T-helper 1 cell treated with Interleukin-12 subunit alpha and Interleukin-12 subunit beta and Interleukin-4 antibody, amounts not matched to agents 30 μg/mL and 1 μg/mL, for 36 hours (primary cell): ENCODE data around the gene ZNF605.
"Not testable (repeated sequence)": the region's sequence is repeated elsewhere in the genome, so short reads cannot be mapped to it uniquely, and the experiment has no call there.

ENCODE experiments used
- H3K27ac Mint-ChIP-seq: one replicate; pipeline ENCODE4 v1.8.0; 2021; ENCODE audit warnings: mild to moderate bottlenecking, mixed read lengths
- H3K27me3 Mint-ChIP-seq: one replicate; pipeline ENCODE4 v1.8.0; 2021; ENCODE audit warnings: low read depth, mixed read lengths
- H3K36me3 Mint-ChIP-seq: one replicate; pipeline ENCODE4 v1.8.0; 2021; ENCODE audit warnings: low read depth, mixed read lengths
- H3K4me1 Mint-ChIP-seq: one replicate; pipeline ENCODE4 v1.8.0; 2021; ENCODE audit warnings: low read depth, mixed read lengths
- H3K4me3 Mint-ChIP-seq: one replicate; pipeline ENCODE4 v1.8.0; 2021; ENCODE audit warnings: mild to moderate bottlenecking, moderate library complexity, mixed read lengths
- H3K9me3 Mint-ChIP-seq: one replicate; pipeline ENCODE4 v1.8.0; 2021; ENCODE audit warnings: mixed read lengths

Gene ZNF605

GRCh38 chr12:132956011-132956788 is at the start of gene ZNF605:
ZNF605 (minus strand) TSS chr12:132956306; CDS start chr12:132945635, 10,671 bp downstream.
- Mint-ChIP-seq H3K27me3 (no peaks in the 10 kb centered on the region), H3K27ac (peak within 1 kb of the TSS; percentile 94), H3K9me3 (peaks cover 36% of the 10 kb centered on the region), H3K4me1 (peaks cover 14% of the 10 kb centered on the region), H3K36me3 (peaks cover 26% of the 10 kb centered on the region), H3K4me3 (peak within 1 kb of the TSS; percentile 96)

- Mint-ChIP-seq H3K27me3 (no peaks in the 10 kb centered on the region), H3K4me1 (peaks cover 4% of the 10 kb centered on the region), H3K36me3 (peaks cover 59% of the 10 kb centered on the region), H3K27ac (no peak overlapping the region), H3K9me3 (peaks cover 72% of the 10 kb centered on the region), H3K4me3 (no peak overlapping the region)
Observed at GRCh38 chr12:132998741-132999140, 42.6 kb upstream of the ZNF605 start.

GRCh38 chr12:132986885-132987225 is 30.7 kb upstream of the ZNF605 start:
- Mint-ChIP-seq H3K27me3 (no peaks in the 10 kb centered on the region), H3K36me3 (peaks cover 57% of the 10 kb centered on the region), H3K4me3 (peak overlapping the region; percentile 92), H3K4me1 (peaks cover 18% of the 10 kb centered on the region), H3K27ac (peak overlapping the region; percentile 86), H3K9me3 (peaks cover 60% of the 10 kb centered on the region)

GRCh38 chr12:132986001-132986884 is 30.1 kb upstream of the ZNF605 start, which contains the start of gene ZNF26:
ZNF26 (plus strand) TSS chr12:132986367; CDS start chr12:132986841, 474 bp downstream.
- Mint-ChIP-seq H3K4me1 (peaks cover 18% of the 10 kb centered on the region), H3K4me3 (peak within 1 kb of the TSS; percentile 92), H3K36me3 (peaks cover 56% of the 10 kb centered on the region), H3K27me3 (no peaks in the 10 kb centered on the region), H3K27ac (peak within 1 kb of the TSS; percentile 91), H3K9me3 (peaks cover 66% of the 10 kb centered on the region)

DNA sequence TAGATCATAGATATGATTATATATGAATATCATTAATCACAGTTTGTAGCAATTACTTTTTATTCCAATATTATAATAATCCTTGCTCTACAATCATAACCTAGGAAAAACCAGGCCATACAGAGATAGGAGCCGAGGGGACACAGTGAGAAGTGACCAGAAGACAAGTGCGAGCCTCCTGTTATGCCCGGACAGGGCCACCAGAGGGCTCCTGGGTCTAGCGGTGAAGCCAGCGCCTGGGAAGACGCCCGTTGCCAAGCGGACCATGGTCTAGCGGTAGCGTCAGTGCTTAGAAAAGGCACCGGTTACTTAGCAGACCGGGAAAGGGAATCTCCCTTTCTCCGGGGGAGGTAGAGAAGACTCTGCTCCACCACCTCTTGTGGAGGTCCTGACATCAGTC is 20.8 kb upstream of the ZNF605 start:
- H3K36me3 Mint-ChIP-seq, H3K4me1 Mint-ChIP-seq, H3K27me3 Mint-ChIP-seq, H3K4me3 Mint-ChIP-seq, H3K27ac Mint-ChIP-seq: not testable (repeated sequence)
- peaks cover 73% of the 10 kb centered on the region for H3K9me3 Mint-ChIP-seq

GRCh38 chr12:132972374-132972773 is 16.3 kb upstream of the ZNF605 start:
- no peak overlapping the region for H3K27ac Mint-ChIP-seq

DNA sequence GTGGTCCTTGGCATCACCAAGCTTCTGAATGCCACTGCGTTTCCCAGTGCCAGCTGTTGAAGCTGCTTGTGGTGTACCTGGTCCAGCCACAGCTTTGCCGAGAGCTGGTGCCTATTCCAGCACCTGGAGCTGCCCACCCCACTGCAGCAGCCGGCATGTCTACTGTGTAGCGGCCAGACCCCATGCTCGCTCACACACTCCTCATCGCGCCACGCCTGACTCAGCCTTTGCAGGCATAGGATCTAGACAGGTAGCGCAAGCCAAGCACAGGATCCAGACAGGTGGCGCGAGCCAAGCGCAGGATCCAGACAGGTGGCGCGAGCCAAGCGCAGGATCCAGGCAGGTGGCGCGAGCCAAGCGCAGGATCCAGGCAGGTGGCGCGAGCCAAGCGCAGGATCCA is 11.6 kb upstream of the ZNF605 start:
- Mint-ChIP-seq H3K27ac (no peak overlapping the region), H3K4me1 (no peaks in the 10 kb centered on the region), H3K4me3 (no peak overlapping the region), H3K36me3 (peaks cover 18% of the 10 kb centered on the region), H3K9me3 (peaks cover 40% of the 10 kb centered on the region), H3K27me3 (no peaks in the 10 kb centered on the region)

More at GRCh38 chr12:132972374-132972773, 16.3 kb upstream of the ZNF605 start:
- H3K4me3 Mint-ChIP-seq: no peak overlapping the region
- H3K36me3 Mint-ChIP-seq: peaks cover 4% of the 10 kb centered on the region
- H3K4me1 Mint-ChIP-seq: no peaks in the 10 kb centered on the region
- peaks cover 53% of the 10 kb centered on the region for H3K9me3 Mint-ChIP-seq
- H3K27me3 Mint-ChIP-seq: no peaks in the 10 kb centered on the region

DNA sequence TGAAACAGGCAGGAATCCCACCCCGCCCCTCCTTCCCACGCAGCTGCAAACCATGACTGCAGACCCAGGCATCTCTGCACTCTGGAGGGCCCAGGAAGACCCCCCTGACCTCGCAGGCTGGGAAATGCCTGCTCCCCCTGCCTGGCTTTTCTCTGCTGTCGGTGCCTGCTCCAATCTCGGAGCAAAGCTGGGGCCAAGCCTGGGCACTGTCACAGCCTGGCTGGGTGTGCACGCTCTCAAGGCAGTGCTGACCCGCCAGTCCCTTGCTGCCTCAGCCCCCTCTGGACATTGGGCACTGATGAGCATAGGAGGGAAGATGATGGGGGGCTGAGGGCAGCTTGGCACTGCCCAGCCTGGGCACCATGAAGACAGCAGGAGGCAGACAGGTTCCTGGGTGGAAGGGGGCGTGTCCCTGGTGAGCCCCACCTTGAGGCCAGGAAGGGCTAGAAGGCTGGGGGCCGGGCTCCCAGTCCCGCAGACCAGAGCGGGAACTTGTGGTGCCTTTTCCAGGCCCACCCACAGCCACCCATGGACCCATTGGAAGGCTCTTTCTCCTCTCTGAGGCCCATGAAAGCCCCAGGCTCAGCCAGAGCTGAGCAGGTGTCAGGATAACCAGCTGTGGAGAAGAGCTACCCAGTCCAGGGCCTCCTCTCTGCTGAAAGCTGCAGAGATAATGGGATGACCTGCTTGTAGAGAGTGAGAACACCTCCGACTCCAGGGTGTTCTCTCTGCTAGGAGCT is 10.7 kb upstream of the ZNF605 start:
- H3K27ac Mint-ChIP-seq: no peak overlapping the region
- no peak overlapping the region for H3K4me3 Mint-ChIP-seq
- H3K9me3 Mint-ChIP-seq: peaks cover 32% of the 10 kb centered on the region
- H3K36me3 Mint-ChIP-seq: peaks cover 15% of the 10 kb centered on the region
- no peaks in the 10 kb centered on the region for H3K4me1 Mint-ChIP-seq
- no peaks in the 10 kb centered on the region for H3K27me3 Mint-ChIP-seq

DNA sequence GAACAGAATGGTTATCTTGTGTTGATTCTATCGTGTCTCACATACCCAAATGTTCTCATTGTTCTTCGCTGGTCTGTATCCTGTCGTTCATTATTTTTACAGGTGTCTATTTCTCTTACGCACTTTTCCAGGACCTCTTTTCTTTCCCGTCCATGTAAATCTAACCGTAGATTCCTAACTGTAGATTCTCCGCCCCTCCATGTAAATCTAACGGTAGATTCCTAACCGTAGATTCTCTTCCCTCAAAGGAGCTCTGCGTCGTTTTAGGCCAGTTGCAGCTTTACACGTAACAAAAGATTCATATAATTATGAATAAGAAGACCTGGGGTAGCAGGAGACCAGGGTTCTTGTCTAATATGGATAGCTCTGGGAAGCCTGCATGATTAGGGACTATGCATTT is 9.7 kb upstream of the ZNF605 start:
- H3K9me3 Mint-ChIP-seq: peaks cover 33% of the 10 kb centered on the region
- H3K4me1 Mint-ChIP-seq: no peaks in the 10 kb centered on the region
- H3K27me3 Mint-ChIP-seq: no peaks in the 10 kb centered on the region
- no peak overlapping the region for H3K4me3 Mint-ChIP-seq
- peaks cover 16% of the 10 kb centered on the region for H3K36me3 Mint-ChIP-seq
- H3K27ac Mint-ChIP-seq: no peak overlapping the region

DNA sequence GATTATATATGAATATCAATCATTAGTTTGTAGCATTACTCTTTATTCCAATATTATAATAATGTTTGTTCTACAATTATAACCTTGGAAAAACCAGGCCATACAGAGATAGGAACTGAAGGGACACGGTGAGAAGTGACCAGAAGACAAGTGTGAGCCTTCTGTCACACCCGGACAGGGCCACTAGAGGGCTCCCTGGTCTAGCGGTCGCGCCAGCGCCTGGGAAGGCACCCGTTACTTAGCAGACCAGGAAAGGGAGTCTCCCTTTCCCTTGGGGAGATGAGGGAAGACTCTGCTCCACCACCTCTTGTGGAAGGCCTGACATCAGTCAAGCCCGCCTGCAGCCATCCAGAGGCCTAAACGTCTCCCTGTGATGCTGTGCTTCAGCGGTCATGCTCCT is 7.8 kb upstream of the ZNF605 start:
- not testable (repeated sequence) for H3K27me3 Mint-ChIP-seq, H3K4me1 Mint-ChIP-seq, H3K4me3 Mint-ChIP-seq, H3K27ac Mint-ChIP-seq
- Mint-ChIP-seq H3K9me3 (peaks cover 28% of the 10 kb centered on the region), H3K36me3 (peaks cover 20% of the 10 kb centered on the region)

- not testable (repeated sequence) for H3K4me3 Mint-ChIP-seq, H3K27me3 Mint-ChIP-seq, H3K27ac Mint-ChIP-seq, H3K4me1 Mint-ChIP-seq
- peaks cover 20% of the 10 kb centered on the region for H3K36me3 Mint-ChIP-seq
- H3K9me3 Mint-ChIP-seq: peaks cover 26% of the 10 kb centered on the region
Observed at GRCh38 chr12:132961790-132962189, 5.7 kb upstream of the ZNF605 start.

- H3K27me3 Mint-ChIP-seq: no peaks in the 10 kb centered on the region
- H3K27ac Mint-ChIP-seq: peak overlapping the region; percentile 76
- H3K36me3 Mint-ChIP-seq: peaks cover 26% of the 10 kb centered on the region
- H3K4me1 Mint-ChIP-seq: peaks cover 14% of the 10 kb centered on the region
- peak overlapping the region; percentile 76 for H3K4me3 Mint-ChIP-seq
- peaks cover 36% of the 10 kb centered on the region for H3K9me3 Mint-ChIP-seq
Observed at GRCh38 chr12:132955094-132956010, 754 bp downstream of the ZNF605 start.

GRCh38 chr12:132954471-132955048 is 1.5 kb downstream of the ZNF605 start:
- H3K4me3 Mint-ChIP-seq: peak overlapping the region; percentile 76
- peaks cover 13% of the 10 kb centered on the region for H3K4me1 Mint-ChIP-seq
- H3K36me3 Mint-ChIP-seq: peaks cover 25% of the 10 kb centered on the region
- H3K9me3 Mint-ChIP-seq: peaks cover 36% of the 10 kb centered on the region
- H3K27ac Mint-ChIP-seq: peak overlapping the region; percentile 76
- no peaks in the 10 kb centered on the region for H3K27me3 Mint-ChIP-seq
